ENCODE measurements around the gene NR2C1.
A peak's percentile ranks its signal among the peaks of the same experiment; 100 is the strongest.

NR2C1 gene

GRCh38 chr12:95072900-95073697, at the start of gene NR2C1:
Gene NR2C1, minus strand, starts transcription at chr12:95073618. Its CDS starts 6,234 bp downstream, at chr12:95067384.
- Histone ChIP-seq H3K27ac (ENCODE audit: low read length) (peak within 1 kb of the TSS; percentile 88), H3K4me1 (ENCODE audit: control insufficient read depth in 1 of 2, insufficient read depth in 2 of 2, low read length in 2 of 2) (peaks cover 0 to 22% of the 10 kb centered on the region in 2 donors), H3K36me3 (ENCODE audit: control insufficient read depth in 1 of 2, insufficient read depth in 2 of 2, low read length in 2 of 2) (no peaks in the 10 kb centered on the region), H3K27me3 (ENCODE audit: low read depth, low read length) (no peaks in the 10 kb centered on the region), H3K4me3 (ENCODE audit: low read depth in 1 of 2, low read length in 2 of 2) (peak within 1 kb of the TSS; percentile 92 to 96), H3K9me3 (ENCODE audit: control insufficient read depth in 1 of 2, low read length in 2 of 2) (no peaks in the 10 kb centered on the region)

GRCh38 chr12:95118788-95119179, 45.4 kb upstream of the NR2C1 start:
- Histone ChIP-seq H3K9me3 (ENCODE audit: control insufficient read depth in 1 of 2, low read length in 2 of 2) (no peaks in the 10 kb centered on the region), H3K36me3 (ENCODE audit: control insufficient read depth in 1 of 2, insufficient read depth in 2 of 2, low read length in 2 of 2) (no peaks in the 10 kb centered on the region), H3K4me1 (ENCODE audit: control insufficient read depth in 1 of 2, insufficient read depth in 2 of 2, low read length in 2 of 2) (peaks cover 6 to 13% of the 10 kb centered on the region in 2 donors), H3K27me3 (ENCODE audit: low read depth, low read length) (no peaks in the 10 kb centered on the region), H3K27ac (ENCODE audit: low read length) (no peak overlapping the region), H3K4me3 (ENCODE audit: low read depth in 1 of 2, low read length in 2 of 2) (no peak overlapping the region)

- H3K4me1 ChIP-seq (ENCODE audit: control insufficient read depth in 1 of 2, insufficient read depth in 2 of 2, low read length in 2 of 2) = peaks cover 6 to 13% of the 10 kb centered on the region in 2 donors
- H3K27ac ChIP-seq (ENCODE audit: low read length) = no peak overlapping the region
- no peaks in the 10 kb centered on the region for H3K9me3 ChIP-seq (ENCODE audit: control insufficient read depth in 1 of 2, low read length in 2 of 2)
- H3K4me3 ChIP-seq (ENCODE audit: low read depth in 1 of 2, low read length in 2 of 2) = no peak overlapping the region
- no peaks in the 10 kb centered on the region for H3K27me3 ChIP-seq (ENCODE audit: low read depth, low read length)
- no peaks in the 10 kb centered on the region for H3K36me3 ChIP-seq (ENCODE audit: control insufficient read depth in 1 of 2, insufficient read depth in 2 of 2, low read length in 2 of 2)
Measured at GRCh38 chr12:95118138-95118787, 44.8 kb upstream of the NR2C1 start.

GRCh38 chr12:95117178-95117599, 43.8 kb upstream of the NR2C1 start:
- Histone ChIP-seq H3K9me3 (ENCODE audit: control insufficient read depth in 1 of 2, low read length in 2 of 2) (no peaks in the 10 kb centered on the region), H3K27ac (ENCODE audit: low read length) (no peak overlapping the region), H3K4me1 (ENCODE audit: control insufficient read depth in 1 of 2, insufficient read depth in 2 of 2, low read length in 2 of 2) (peaks cover 6 to 13% of the 10 kb centered on the region in 2 donors), H3K36me3 (ENCODE audit: control insufficient read depth in 1 of 2, insufficient read depth in 2 of 2, low read length in 2 of 2) (peaks cover 3 to 8% of the 10 kb centered on the region in 2 donors), H3K4me3 (ENCODE audit: low read depth in 1 of 2, low read length in 2 of 2) (no peak overlapping the region), H3K27me3 (ENCODE audit: low read depth, low read length) (no peaks in the 10 kb centered on the region)

GRCh38 chr12:95116773-95117172, 43.4 kb upstream of the NR2C1 start:
- H3K36me3 ChIP-seq (ENCODE audit: control insufficient read depth in 1 of 2, insufficient read depth in 2 of 2, low read length in 2 of 2) = peaks cover 3 to 8% of the 10 kb centered on the region in 2 donors
- H3K27me3 ChIP-seq (ENCODE audit: low read depth, low read length) = no peaks in the 10 kb centered on the region
- H3K4me1 ChIP-seq (ENCODE audit: control insufficient read depth in 1 of 2, insufficient read depth in 2 of 2, low read length in 2 of 2) = peaks cover 6 to 13% of the 10 kb centered on the region in 2 donors
- no peak overlapping the region for H3K27ac ChIP-seq (ENCODE audit: low read length)
- H3K4me3 ChIP-seq (ENCODE audit: low read depth in 1 of 2, low read length in 2 of 2) = no peak overlapping the region
- H3K9me3 ChIP-seq (ENCODE audit: control insufficient read depth in 1 of 2, low read length in 2 of 2) = no peaks in the 10 kb centered on the region

GRCh38 chr12:95116341-95116740, 42.9 kb upstream of the NR2C1 start:
- Histone ChIP-seq H3K9me3 (ENCODE audit: control insufficient read depth in 1 of 2, low read length in 2 of 2) (no peaks in the 10 kb centered on the region), H3K36me3 (ENCODE audit: control insufficient read depth in 1 of 2, insufficient read depth in 2 of 2, low read length in 2 of 2) (peaks cover 3 to 8% of the 10 kb centered on the region in 2 donors), H3K4me3 (ENCODE audit: low read depth in 1 of 2, low read length in 2 of 2) (no peak overlapping the region), H3K4me1 (ENCODE audit: control insufficient read depth in 1 of 2, insufficient read depth in 2 of 2, low read length in 2 of 2) (peaks cover 6 to 13% of the 10 kb centered on the region in 2 donors), H3K27me3 (ENCODE audit: low read depth, low read length) (no peaks in the 10 kb centered on the region), H3K27ac (ENCODE audit: low read length) (no peak overlapping the region)

GRCh38 chr12:95115641-95116040, 42.2 kb upstream of the NR2C1 start:
- Histone ChIP-seq H3K9me3 (ENCODE audit: control insufficient read depth in 1 of 2, low read length in 2 of 2) (no peaks in the 10 kb centered on the region), H3K4me1 (ENCODE audit: control insufficient read depth in 1 of 2, insufficient read depth in 2 of 2, low read length in 2 of 2) (peaks cover 6 to 13% of the 10 kb centered on the region in 2 donors), H3K27me3 (ENCODE audit: low read depth, low read length) (no peaks in the 10 kb centered on the region), H3K27ac (ENCODE audit: low read length) (no peak overlapping the region), H3K36me3 (ENCODE audit: control insufficient read depth in 1 of 2, insufficient read depth in 2 of 2, low read length in 2 of 2) (peaks cover 3 to 8% of the 10 kb centered on the region in 2 donors), H3K4me3 (ENCODE audit: low read depth in 1 of 2, low read length in 2 of 2) (no peak overlapping the region)

- no peak overlapping the region for H3K27ac ChIP-seq (ENCODE audit: low read length)
- H3K4me3 ChIP-seq (ENCODE audit: low read depth in 1 of 2, low read length in 2 of 2) = no peak overlapping the region
- H3K36me3 ChIP-seq (ENCODE audit: control insufficient read depth in 1 of 2, insufficient read depth in 2 of 2, low read length in 2 of 2) = peaks cover 3 to 8% of the 10 kb centered on the region in 2 donors
- peaks cover 6 to 13% of the 10 kb centered on the region in 2 donors for H3K4me1 ChIP-seq (ENCODE audit: control insufficient read depth in 1 of 2, insufficient read depth in 2 of 2, low read length in 2 of 2)
- no peaks in the 10 kb centered on the region for H3K27me3 ChIP-seq (ENCODE audit: low read depth, low read length)
- no peaks in the 10 kb centered on the region for H3K9me3 ChIP-seq (ENCODE audit: control insufficient read depth in 1 of 2, low read length in 2 of 2)
Measured at GRCh38 chr12:95114766-95115405, 41.5 kb upstream of the NR2C1 start.

GRCh38 chr12:95107362-95107761, 33.9 kb upstream of the NR2C1 start:
- H3K9me3 ChIP-seq (ENCODE audit: control insufficient read depth in 1 of 2, low read length in 2 of 2) = no peaks in the 10 kb centered on the region
- no peaks in the 10 kb centered on the region for H3K4me1 ChIP-seq (ENCODE audit: control insufficient read depth in 1 of 2, insufficient read depth in 2 of 2, low read length in 2 of 2)
- peaks cover 0 to 22% of the 10 kb centered on the region in 2 donors for H3K36me3 ChIP-seq (ENCODE audit: control insufficient read depth in 1 of 2, insufficient read depth in 2 of 2, low read length in 2 of 2)
- H3K27me3 ChIP-seq (ENCODE audit: low read depth, low read length) = no peaks in the 10 kb centered on the region
- no peak overlapping the region for H3K27ac ChIP-seq (ENCODE audit: low read length)
- no peak overlapping the region for H3K4me3 ChIP-seq (ENCODE audit: low read depth in 1 of 2, low read length in 2 of 2)

- Histone ChIP-seq H3K27ac (ENCODE audit: low read length) (no peak overlapping the region), H3K4me3 (ENCODE audit: low read depth in 1 of 2, low read length in 2 of 2) (no peak overlapping the region), H3K36me3 (ENCODE audit: control insufficient read depth in 1 of 2, insufficient read depth in 2 of 2, low read length in 2 of 2) (peaks cover 0 to 30% of the 10 kb centered on the region in 2 donors), H3K9me3 (ENCODE audit: control insufficient read depth in 1 of 2, low read length in 2 of 2) (no peaks in the 10 kb centered on the region), H3K4me1 (ENCODE audit: control insufficient read depth in 1 of 2, insufficient read depth in 2 of 2, low read length in 2 of 2) (no peaks in the 10 kb centered on the region), H3K27me3 (ENCODE audit: low read depth, low read length) (no peaks in the 10 kb centered on the region)
Measured at GRCh38 chr12:95105540-95105939, 32.1 kb upstream of the NR2C1 start.

GRCh38 chr12:95104919-95105452, 31.6 kb upstream of the NR2C1 start:
- H3K27ac ChIP-seq (ENCODE audit: low read length) = no peak overlapping the region
- H3K36me3 ChIP-seq (ENCODE audit: control insufficient read depth in 1 of 2, insufficient read depth in 2 of 2, low read length in 2 of 2) = peaks cover 0 to 34% of the 10 kb centered on the region in 2 donors
- no peaks in the 10 kb centered on the region for H3K27me3 ChIP-seq (ENCODE audit: low read depth, low read length)
- no peaks in the 10 kb centered on the region for H3K4me1 ChIP-seq (ENCODE audit: control insufficient read depth in 1 of 2, insufficient read depth in 2 of 2, low read length in 2 of 2)
- no peaks in the 10 kb centered on the region for H3K9me3 ChIP-seq (ENCODE audit: control insufficient read depth in 1 of 2, low read length in 2 of 2)
- H3K4me3 ChIP-seq (ENCODE audit: low read depth in 1 of 2, low read length in 2 of 2) = no peak overlapping the region
